ENCODE data around the gene NEURL1B.

The NEURL1B gene

GRCh38 chr5:172610643-172611042 is 30.4 kb upstream of the NEURL1B start:
- no peak for FAIRE-seq

- FAIRE-seq, result no peak
Measured at GRCh38 chr5:172611913-172612312, 29.1 kb upstream of the NEURL1B start.

DNA sequence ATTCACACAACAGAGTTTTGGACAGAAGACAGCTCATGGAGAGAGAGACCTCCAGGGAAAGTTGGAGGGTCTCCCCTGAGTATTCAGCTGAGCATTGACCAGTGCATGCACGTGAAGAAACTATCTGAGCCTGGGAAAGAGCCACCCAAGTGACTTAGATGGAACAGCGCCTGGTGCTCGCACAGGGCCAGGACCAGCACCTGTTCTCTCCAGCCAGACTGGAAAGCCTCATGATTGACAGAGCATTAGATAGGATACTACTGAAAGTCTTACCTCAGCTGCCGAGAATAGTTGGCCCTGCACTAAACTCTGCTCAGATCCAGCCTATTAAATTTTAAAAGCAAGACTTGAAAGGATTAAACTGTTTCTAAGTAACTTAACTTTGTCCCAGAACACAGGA is 28.3 kb upstream of the NEURL1B start:
- FAIRE-seq, result no peak

GRCh38 chr5:172616136-172616535 is 24.9 kb upstream of the NEURL1B start:
- no peak for FAIRE-seq

GRCh38 chr5:172616730-172617129 is 24.3 kb upstream of the NEURL1B start:
- no peak for FAIRE-seq

- FAIRE-seq, result no peak
Measured at GRCh38 chr5:172617817-172618216, 23.2 kb upstream of the NEURL1B start.

- FAIRE-seq, result no peak
Measured at GRCh38 chr5:172618574-172619365, 22.3 kb upstream of the NEURL1B start.

GRCh38 chr5:172620506-172620905 is 20.6 kb upstream of the NEURL1B start:
- no peak for FAIRE-seq

DNA sequence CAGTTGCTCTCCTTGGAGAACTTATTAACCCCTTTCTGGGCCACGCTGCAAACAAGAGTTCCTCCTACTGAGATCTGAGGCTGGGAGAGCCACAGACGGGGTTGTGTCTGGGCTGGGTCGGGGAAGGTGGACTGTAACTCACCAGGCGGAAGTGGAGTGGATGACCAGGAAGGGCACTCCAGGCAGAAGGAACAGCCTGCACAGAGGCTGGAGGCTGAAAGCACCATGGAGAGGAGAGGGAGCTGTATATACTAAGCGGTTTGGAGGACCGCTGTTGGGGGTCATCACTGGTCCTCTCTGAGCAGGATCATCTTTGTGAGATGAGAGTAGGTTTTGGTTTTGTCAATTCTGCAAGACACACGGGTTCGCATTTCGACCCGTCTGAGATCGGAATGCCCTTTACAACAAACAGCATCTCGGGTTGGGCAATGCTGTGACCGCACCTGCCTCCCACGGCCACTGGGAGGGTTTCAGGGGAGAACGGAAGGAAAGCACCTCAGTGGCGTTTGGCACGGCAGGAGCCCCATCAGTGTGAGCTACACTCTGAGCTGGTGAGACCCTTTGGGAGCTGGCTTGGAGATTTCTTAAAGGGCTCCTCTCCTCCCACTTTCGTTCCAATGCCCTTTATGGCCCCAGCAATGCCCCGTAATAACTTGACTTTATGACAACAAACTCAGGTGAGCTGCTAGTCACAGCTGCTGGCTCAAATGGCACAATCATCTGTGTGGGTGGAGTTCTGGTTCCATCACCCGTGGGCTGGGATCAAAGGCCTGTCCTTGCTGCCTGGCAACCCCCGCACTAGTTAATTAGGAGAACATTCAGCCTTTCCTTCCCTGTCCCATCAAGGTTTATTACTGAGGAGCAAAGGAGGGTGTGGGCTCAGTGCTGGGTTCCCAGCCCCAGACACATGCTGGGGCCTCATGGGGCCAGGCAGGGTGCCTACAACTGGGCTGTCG is 18.7 kb upstream of the NEURL1B start:
- FAIRE-seq, result peak; percentile 47

- FAIRE-seq, result no peak
Measured at GRCh38 chr5:172623313-172623980, 17.6 kb upstream of the NEURL1B start.

DNA sequence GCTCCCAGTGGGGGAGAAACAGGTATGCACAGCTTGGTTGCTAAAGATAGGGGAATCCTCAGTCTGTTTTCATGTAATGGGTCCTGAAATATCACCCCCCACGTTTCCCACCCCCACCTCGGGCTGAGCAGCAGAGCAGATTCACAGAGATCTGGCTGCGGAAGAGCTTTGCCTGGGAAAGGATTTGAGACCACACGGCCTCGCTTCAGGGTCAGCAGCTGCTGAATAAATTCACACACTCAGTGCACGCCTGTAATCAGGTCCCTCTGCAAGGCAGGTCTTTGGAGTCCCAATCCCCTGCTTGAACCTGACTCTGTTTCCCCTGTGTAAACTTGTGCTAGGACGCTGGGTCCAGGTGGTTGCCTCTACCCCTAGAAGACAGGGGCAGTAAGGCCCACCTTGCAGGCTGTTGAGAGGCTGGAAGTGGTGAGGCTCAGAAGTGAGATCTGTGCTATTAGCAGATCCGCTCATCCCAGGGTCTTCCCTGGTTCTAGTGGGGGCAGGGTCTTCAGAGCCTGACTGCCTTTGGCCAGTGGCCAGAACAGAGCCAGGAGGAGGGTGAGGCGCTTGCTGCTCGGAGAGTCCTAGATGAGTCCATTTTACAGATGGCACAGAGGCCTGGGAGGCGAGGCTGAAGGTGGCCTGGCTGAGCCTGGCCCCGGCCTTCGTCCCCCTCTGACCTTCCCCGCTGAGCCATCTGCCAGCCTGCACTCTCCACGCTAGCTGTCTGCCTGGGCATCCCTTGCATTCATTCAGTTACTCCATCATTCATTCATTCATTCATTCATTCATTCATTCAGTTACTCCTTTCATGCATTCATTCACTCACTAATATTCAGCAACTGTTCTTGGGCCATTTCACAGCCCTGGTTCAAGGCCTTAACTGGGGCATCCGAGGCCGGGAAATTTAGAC is 16.7 kb upstream of the NEURL1B start:
- FAIRE-seq, result no peak

GRCh38 chr5:172624996-172625964 is 15.8 kb upstream of the NEURL1B start:
- no peak for FAIRE-seq

GRCh38 chr5:172626031-172626581 is 15.0 kb upstream of the NEURL1B start:
- no peak for FAIRE-seq

DNA sequence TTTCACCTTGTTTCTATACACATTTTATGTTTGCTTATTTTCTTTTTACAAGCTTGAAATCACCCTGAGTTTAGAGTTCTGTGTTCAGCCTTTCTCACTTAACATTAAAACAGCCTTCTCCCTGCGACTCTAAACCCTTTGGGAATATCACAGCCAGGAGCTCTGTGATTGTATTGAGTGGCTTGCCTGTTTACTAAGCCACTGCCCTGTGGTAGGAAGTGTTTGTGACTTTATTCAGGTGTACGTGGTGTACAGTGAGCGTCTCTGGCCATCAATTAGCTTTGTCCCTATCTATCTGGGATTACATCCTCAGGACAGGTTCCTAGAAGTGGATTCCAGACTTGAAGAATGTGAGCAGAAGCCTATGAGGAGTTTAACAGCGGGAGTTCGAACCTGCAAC is 11.0 kb upstream of the NEURL1B start:
- FAIRE-seq, result no peak

GRCh38 chr5:172630482-172630881 is 10.6 kb upstream of the NEURL1B start:
- no peak for FAIRE-seq

DNA sequence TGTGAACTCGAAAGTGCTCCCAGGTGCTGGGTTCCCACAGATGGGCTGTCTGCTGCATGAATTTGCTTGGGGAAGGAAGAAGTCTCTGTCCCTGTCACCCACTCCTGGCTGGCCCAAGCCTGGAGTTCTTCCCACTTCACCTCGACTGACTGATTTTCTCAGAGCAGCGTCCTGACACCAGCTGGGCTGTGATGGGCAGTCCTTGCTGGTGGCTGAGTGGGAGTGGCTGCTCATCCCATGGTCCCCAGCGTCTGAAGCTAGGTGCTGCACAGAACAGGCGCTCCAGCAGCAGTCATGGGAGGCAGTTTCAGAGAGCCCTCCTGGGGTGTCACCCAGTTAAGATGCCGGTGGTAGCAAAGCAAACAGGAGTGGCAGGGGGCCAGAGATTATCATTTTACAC is 10.1 kb upstream of the NEURL1B start:
- FAIRE-seq, result no peak

DNA sequence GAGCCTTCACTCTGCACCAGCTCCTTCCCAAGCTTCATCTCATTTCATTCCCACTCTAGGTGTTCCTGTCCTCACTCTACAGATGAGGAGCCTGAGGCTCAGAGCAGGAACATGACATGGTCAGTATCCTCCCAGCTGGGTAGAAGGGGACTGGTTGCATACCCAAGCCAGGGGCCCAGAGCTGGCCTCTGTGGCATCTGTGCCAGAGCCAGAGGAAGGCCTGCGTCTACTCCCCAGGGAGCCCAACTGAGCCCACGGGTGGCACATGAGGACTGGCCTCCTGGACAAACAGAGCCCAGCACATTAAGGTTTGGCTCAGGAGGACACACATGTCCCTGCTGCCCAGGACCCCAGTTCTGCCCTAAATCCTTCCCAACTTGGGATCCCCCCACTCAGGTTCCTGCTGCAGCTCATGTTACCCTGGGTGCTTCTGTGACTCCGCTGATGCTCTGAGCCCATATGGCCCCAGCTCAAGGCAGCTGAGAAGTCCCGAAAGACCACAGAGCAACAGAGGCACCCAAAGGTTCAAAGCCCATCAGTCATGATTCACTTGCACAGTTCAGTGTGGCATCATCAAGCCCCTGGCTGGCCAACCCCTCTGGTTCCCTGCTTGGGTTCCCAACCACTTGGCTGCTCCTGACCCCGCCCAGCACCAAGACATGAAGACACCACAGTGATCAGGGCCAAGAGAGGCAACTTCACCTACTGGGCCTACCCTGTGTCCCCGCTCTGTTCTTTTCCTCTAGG is 8.5 kb upstream of the NEURL1B start:
- no peak for FAIRE-seq

DNA sequence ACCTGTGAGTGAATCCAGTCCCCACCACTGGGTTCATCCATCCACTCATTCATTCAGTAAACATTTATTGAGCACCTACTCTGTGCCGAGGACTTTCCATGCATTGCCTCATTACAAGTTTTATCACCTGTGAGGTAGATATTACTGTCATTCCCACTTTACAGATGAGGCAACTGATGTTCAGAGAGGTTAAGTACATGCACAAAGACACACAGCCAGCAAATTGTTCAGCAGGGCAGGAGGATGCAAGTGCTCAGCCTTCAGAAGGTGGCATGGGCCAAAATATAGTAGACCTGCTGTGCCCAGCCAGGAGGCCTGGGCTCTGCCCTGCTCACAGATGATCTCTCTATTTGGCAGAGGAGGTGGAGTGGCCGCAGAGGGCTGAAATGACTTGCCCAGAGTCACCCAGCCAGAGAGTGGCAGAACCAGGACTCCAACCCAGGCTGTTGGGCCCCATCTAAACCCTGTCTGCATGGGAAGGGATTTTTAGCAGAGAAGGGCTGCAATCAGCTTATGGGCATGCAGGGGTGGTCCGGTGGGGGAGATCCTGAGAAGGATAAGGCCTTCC is 7.6 kb upstream of the NEURL1B start:
- FAIRE-seq, result no peak

GRCh38 chr5:172634106-172634899 is 6.8 kb upstream of the NEURL1B start:
- no peak for FAIRE-seq

Data from colon (tissue), 2 donors.